Activated T-cell treated with anti-CD3 and anti-CD28 coated beads, Interleukin-2, amount 50 U/mL, for 72 hours (primary cell): ENCODE data around the gene WNK1. TPM values are rescaled to one million over a fixed set of nuclear protein-coding genes. Genes with fewer than 3 reads are reported as not detected.

Source experiments
- ATAC-seq, 2 donors: fragments of 150-1000 bp; cut with Tn5 transposase; replicated peaks in 1 of 2; 2 replicates each; pipeline ENCODE4 v1.10.0; 2021; ENCODE audit warnings: moderate library complexity in 2 of 2, mild to moderate bottlenecking in 1 of 2
- DNase-seq, 2 donors: peaks; one replicate each; pipeline ENCODE4 v3.0.0; 2021 to 2022; ENCODE audit warnings: mixed read lengths in 1 of 2
- H3K27ac Mint-ChIP-seq: one replicate; pipeline ENCODE4 v1.8.0; 2022; ENCODE audit warnings: mild to moderate bottlenecking, moderate library complexity, mixed read lengths
- H3K27me3 Mint-ChIP-seq: one replicate; pipeline ENCODE4 v1.8.0; 2022; ENCODE audit warnings: low read depth, mixed read lengths
- H3K36me3 Mint-ChIP-seq, 2 donors: one replicate each; pipeline ENCODE4 v1.8.0; 2022; ENCODE audit warnings: mixed read lengths in 2 of 2, mild to moderate bottlenecking in 1 of 2; ENCODE audit not compliant: insufficient read depth in 2 of 2
- H3K4me1 Mint-ChIP-seq: one replicate; pipeline ENCODE4 v1.8.0; 2022; ENCODE audit warnings: low read depth, mixed read lengths
- H3K4me3 Mint-ChIP-seq, 2 donors: one replicate each; pipeline ENCODE4 v1.8.0; 2022; ENCODE audit warnings: mild to moderate bottlenecking in 2 of 2, mixed read lengths in 2 of 2, moderate library complexity in 2 of 2
- H3K9me3 Mint-ChIP-seq, 2 donors: one replicate each; pipeline ENCODE4 v1.8.0; 2022; ENCODE audit warnings: mixed read lengths in 2 of 2
- total RNA-seq, 2 donors: library from RNA; stranded (reverse); gene quantifications; one replicate each; pipeline ENCODE4 v1.2.3, GENCODE V29; 2022

The WNK1 gene
- total RNA-seq, 2 donors from 2014 or later: 177 to 213 TPM

DNA sequence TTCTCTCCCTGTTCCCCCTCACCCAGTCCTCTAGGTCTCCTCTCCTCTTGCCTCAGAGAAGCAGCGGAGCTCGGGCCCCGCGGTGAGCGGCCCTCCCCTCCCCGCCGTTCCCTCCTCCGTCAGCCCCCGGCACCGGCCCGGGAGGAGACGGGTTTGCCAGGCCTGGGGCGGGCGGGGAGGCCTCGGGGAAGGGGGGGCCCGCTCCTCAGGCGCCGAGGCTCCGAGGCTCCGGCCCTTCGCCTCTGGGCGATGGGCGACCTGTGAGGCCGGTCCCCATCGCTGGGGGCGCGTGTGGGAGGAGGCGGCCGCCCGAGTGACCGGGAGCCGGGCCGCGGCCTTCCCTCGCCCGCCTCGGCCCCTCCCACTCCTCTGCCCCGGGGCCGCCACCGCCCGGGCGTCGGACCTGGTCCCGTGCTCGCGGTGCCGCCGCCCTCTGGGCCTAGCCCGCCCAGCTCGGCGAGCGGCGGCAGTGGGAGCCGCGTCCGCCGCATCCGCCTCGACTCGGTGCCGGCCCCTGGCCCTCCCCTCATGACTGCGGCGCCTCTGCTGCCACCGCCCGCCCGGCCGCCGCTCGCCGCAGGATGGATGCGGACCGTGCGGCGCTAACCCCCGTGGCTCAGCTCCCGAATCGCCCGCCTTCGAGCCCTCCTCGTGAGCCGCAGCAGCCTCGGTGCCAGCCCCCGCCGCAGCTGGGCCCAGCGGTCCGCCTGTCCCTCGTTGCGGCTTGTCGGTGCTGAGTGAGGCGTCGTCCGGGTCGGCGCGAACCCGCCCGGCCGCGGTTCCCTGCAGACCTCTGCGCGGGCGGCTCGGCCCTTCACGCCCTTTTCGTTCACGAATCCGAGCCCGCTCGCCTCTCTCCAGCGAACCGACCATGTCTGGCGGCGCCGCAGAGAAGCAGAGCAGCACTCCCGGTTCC is 574 bp downstream of the WNK1 start:
- DNase-seq (peak; percentile 55 to 75), ATAC-seq (peak; percentile 32 to 46)
- Mint-ChIP-seq H3K4me3 (peak overlapping the region; percentile 98 to 99), H3K27me3 (no peaks in the 10 kb centered on the region), H3K36me3 (peaks cover 11 to 13% of the 10 kb centered on the region in 2 donors), H3K9me3 (no peaks in the 10 kb centered on the region), H3K27ac (peak overlapping the region; percentile 96), H3K4me1 (peaks cover 42% of the 10 kb centered on the region)

DNA sequence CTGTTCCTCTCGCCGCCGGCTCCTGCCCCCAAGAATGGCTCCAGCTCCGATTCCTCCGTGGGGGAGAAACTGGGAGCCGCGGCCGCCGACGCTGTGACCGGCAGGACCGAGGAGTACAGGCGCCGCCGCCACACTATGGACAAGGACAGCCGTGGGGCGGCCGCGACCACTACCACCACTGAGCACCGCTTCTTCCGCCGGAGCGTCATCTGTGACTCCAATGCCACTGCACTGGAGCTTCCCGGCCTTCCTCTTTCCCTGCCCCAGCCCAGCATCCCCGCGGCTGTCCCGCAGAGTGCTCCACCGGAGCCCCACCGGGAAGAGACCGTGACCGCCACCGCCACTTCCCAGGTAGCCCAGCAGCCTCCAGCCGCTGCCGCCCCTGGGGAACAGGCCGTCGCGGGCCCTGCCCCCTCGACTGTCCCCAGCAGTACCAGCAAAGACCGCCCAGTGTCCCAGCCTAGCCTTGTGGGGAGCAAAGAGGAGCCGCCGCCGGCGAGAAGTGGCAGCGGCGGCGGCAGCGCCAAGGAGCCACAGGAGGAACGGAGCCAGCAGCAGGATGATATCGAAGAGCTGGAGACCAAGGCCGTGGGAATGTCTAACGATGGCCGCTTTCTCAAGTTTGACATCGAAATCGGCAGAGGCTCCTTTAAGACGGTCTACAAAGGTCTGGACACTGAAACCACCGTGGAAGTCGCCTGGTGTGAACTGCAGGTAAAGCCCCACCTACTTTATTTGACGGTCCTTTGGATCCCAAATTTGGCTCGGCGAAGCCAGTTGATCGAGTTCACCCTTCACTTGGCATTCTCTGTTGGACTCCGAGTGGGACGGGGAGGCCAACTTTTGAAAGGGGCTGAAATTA is 1.5 kb downstream of the WNK1 start:
- Mint-ChIP-seq H3K4me3 (peak overlapping the region; percentile 98 to 99), H3K36me3 (peaks cover 13 to 15% of the 10 kb centered on the region in 2 donors)
- peak; percentile 68 to 69 for DNase-seq

DNA sequence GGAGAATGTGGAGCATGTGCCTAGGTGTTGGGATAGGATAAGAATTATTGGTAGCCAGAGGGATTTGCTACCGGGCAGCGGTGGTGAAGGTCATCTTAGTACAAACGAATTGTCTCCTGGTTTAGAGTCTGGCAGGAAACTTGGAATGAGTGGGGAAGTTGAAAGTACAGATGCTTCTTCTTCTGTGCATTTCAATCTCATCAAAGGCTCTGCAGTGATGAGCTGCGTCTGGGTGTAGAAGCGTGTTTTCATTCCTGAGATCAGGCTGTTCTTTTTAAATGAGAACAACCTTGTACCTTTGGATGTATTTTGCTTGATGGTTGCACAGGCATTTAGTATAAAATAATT is 2.1 kb downstream of the WNK1 start:
- peak overlapping the region; percentile 98 to 99 for H3K4me3 Mint-ChIP-seq
- no peaks in the 10 kb centered on the region for H3K9me3 Mint-ChIP-seq
- ATAC-seq (no peak), DNase-seq (no peak)
- H3K4me1 Mint-ChIP-seq: peaks cover 51% of the 10 kb centered on the region
- H3K27me3 Mint-ChIP-seq: no peaks in the 10 kb centered on the region
- H3K27ac Mint-ChIP-seq: peak overlapping the region; percentile 96
- H3K36me3 Mint-ChIP-seq: peaks cover 13 to 15% of the 10 kb centered on the region in 2 donors

More for the DNA sequence above, 1.5 kb downstream of the WNK1 start:
- Mint-ChIP-seq H3K4me1 (peaks cover 49% of the 10 kb centered on the region), H3K27me3 (no peaks in the 10 kb centered on the region), H3K9me3 (no peaks in the 10 kb centered on the region), H3K27ac (peak overlapping the region; percentile 96)
- ATAC-seq: peak; percentile 23 to 27

DNA sequence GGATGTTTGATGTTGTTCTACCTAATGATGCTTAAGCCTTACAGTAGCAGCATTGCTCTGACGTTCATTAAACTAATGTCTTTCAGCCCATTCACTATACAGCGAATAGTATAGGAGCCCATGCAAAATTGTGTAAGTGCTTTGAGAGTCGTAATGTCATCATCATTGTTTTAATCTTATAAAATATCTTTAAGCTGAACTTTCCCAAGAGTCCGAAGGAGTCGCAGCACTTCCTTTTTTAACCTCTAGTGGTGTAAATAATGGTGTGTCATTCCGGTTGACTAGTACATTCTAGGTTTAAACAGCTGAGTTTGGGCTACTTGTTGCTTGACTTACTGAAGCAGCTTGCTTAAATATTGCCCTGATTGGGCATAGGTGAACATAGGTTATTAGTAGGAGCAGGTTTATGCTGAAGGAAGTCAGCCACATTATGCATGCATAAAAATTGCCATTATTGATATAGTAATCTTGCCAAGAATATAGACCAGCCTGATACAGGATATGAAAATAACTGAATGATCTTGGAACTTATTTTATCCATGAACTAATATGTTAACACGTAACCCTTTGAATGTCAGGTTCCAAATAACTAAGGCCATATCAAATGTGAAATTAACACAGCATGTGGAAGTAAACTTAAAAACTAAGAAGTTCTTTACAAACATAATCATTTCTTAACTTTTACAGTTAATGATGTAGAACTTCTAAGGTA is 2.6 kb downstream of the WNK1 start:
- H3K9me3 Mint-ChIP-seq: no peaks in the 10 kb centered on the region
- DNase-seq (peak; percentile 17 to 31), ATAC-seq (peak in 1 of 2 donors; percentile 6)
- peak overlapping the region; percentile 98 to 99 for H3K4me3 Mint-ChIP-seq
- no peaks in the 10 kb centered on the region for H3K27me3 Mint-ChIP-seq
- peak overlapping the region; percentile 96 for H3K27ac Mint-ChIP-seq
- peaks cover 13 to 15% of the 10 kb centered on the region in 2 donors for H3K36me3 Mint-ChIP-seq
- peaks cover 51% of the 10 kb centered on the region for H3K4me1 Mint-ChIP-seq

DNA sequence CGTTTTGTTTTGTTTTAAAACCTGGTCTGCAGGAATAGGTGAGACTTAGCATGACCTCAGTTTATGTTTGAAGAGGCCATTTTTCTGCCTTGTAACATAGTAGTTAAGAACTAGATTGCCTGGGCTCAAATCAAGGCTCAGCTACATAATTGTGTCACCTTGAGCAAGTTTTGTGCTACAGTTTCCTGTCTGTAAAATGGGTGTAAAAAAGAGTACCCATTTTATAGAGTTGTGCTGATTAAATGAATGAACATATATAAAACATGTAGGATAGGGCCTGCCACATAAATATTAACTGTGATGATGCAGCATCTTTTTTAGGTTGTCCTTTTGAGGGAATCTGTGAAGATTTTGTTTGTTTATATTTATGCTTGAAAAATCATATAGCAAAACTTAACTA is 7.2 kb downstream of the WNK1 start:
- Mint-ChIP-seq H3K4me3 (peak overlapping the region; percentile 55 to 99), H3K27ac (peak overlapping the region; percentile 77), H3K9me3 (no peaks in the 10 kb centered on the region), H3K4me1 (peaks cover 83% of the 10 kb centered on the region), H3K27me3 (no peaks in the 10 kb centered on the region), H3K36me3 (peaks cover 11 to 21% of the 10 kb centered on the region in 2 donors)
- no peak for DNase-seq
- ATAC-seq: no peak

DNA sequence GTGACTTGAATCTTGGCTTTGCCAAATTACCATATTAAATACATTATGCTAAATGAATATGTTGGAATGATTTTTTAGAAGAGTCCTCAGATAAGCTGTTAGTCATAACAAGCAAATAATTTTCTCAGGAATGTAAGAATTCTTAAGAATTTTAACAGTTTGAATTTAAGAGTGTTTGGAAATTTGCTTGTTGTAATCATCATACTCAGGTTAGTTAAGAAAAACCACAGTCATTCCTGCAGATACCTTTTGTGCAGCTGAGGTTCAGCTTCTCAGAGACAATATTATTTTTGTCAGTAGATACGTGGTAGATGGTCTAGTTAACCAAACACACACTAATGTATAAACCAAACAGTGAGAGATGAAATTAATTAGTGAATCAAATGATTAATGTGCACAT is 8.9 kb downstream of the WNK1 start:
- Mint-ChIP-seq H3K36me3 (peaks cover 6 to 18% of the 10 kb centered on the region in 2 donors), H3K9me3 (no peaks in the 10 kb centered on the region), H3K27me3 (no peaks in the 10 kb centered on the region), H3K4me3 (peak overlapping the region; percentile 50 to 71), H3K4me1 (peaks cover 79% of the 10 kb centered on the region), H3K27ac (peak overlapping the region; percentile 93)
- no peak for ATAC-seq
- DNase-seq: no peak

DNA sequence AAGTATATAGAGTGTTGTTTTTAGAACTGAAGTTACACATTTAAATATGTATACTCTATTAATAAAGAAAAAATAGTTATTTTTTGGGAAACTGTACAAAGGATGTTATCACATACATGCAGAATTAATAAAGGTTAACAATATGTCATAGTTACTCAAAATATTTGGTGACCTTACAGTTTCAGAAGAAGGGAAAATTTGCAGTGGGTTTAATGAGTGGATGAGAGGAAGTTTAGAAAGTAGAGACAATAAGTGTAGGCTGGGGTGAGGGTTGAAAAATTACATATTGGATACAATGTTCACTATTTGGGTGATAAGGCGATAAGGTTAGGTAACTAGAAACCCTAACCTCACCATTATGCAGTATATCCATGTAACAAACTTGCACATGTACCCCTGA is 13.5 kb downstream of the WNK1 start:
- peaks cover 69% of the 10 kb centered on the region for H3K4me1 Mint-ChIP-seq
- H3K4me3 Mint-ChIP-seq: no peak overlapping the region
- H3K27ac Mint-ChIP-seq: no peak overlapping the region

DNA sequence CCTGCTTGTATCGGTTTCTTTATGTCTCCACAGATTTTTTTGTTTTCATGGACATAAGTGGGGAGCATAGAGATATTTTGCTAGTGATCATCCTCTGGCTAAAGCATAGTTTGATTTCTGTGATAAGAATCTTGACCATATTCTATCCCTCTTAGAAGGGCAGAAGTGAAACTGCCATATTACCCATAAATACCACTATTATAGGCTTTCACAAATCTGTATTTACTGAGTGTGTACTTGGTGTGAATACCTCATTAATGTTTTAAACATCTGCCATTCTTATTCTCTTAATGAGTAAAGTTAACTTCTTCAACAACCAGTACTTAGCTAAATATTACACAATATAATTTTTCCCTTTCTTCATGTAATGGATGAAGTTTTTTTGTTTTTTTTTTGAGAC is 16.1 kb downstream of the WNK1 start:
- peak overlapping the region; percentile 84 for H3K27ac Mint-ChIP-seq
- H3K4me1 Mint-ChIP-seq: peaks cover 72% of the 10 kb centered on the region
- no peaks in the 10 kb centered on the region for H3K27me3 Mint-ChIP-seq
- ATAC-seq (no peak), DNase-seq (no peak)
- no peaks in the 10 kb centered on the region for H3K9me3 Mint-ChIP-seq
- peaks cover 2 to 5% of the 10 kb centered on the region in 2 donors for H3K36me3 Mint-ChIP-seq
- peak overlapping the region in 1 of 2 donors; percentile 25 for H3K4me3 Mint-ChIP-seq

More for the DNA sequence above, 13.5 kb downstream of the WNK1 start:
- no peak for ATAC-seq
- Mint-ChIP-seq H3K36me3 (peaks cover 6 to 17% of the 10 kb centered on the region in 2 donors), H3K9me3 (no peaks in the 10 kb centered on the region), H3K27me3 (no peaks in the 10 kb centered on the region)
- no peak for DNase-seq

DNA sequence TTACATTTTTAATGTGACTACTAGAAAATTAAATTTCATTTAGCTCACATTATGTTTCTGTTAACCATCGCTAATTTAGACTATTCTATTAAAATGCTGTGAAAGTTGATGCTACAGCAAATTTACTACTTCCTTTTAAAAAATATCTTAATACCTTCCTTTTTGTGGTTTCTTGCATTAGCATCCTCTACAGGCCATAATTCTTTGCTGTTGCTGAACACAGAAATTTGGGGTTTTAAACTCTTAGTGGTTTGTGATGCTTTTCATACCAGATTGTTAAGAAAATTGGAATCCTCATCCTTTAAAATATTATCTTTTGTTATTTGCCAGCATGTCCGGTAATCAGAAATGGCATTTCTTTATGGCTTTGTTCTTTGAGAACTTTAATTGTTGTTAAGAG is 18.1 kb downstream of the WNK1 start:
- ATAC-seq: no peak
- H3K27me3 Mint-ChIP-seq: no peaks in the 10 kb centered on the region
- H3K9me3 Mint-ChIP-seq: no peaks in the 10 kb centered on the region
- H3K4me1 Mint-ChIP-seq: peaks cover 76% of the 10 kb centered on the region
- H3K4me3 Mint-ChIP-seq: no peak overlapping the region
- H3K27ac Mint-ChIP-seq: no peak overlapping the region
- no peak for DNase-seq
- H3K36me3 Mint-ChIP-seq: peaks cover 0 to 3% of the 10 kb centered on the region in 2 donors

DNA sequence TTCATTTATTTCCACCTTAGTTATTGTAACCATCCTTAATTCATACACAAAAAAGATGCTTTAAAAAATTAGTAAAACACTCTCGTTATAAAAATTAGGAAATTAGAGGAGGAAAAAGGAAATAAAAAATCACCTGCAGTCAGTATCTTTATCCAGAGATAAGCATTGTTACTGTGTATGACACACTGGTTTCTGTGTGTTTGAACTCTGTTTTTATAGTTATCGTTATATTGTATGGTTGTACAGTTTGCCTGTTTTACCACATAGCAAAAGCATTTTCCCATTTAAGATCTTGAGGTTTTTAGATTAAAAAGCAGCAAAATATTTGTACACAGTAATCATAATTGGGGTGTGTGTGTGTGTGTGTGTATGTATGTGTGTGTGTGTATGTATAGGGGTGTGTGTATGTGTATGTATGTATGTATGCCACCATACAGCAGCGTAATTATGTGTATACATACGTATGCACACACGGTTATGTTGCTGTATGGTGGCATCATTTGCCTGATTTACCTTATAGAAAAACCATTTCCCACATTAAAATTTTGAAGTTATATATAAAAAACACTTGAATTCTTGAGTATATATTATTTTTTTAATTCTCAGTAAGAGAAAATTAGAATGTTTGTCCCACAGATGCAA is 19.8 kb downstream of the WNK1 start:
- Mint-ChIP-seq H3K27ac (peak overlapping the region; percentile 55), H3K36me3 (peaks cover 0 to 3% of the 10 kb centered on the region in 2 donors), H3K4me1 (peaks cover 83% of the 10 kb centered on the region), H3K9me3 (no peaks in the 10 kb centered on the region), H3K27me3 (no peaks in the 10 kb centered on the region), H3K4me3 (peak overlapping the region in 1 of 2 donors; percentile 40)
- no peak for ATAC-seq
- DNase-seq: no peak

DNA sequence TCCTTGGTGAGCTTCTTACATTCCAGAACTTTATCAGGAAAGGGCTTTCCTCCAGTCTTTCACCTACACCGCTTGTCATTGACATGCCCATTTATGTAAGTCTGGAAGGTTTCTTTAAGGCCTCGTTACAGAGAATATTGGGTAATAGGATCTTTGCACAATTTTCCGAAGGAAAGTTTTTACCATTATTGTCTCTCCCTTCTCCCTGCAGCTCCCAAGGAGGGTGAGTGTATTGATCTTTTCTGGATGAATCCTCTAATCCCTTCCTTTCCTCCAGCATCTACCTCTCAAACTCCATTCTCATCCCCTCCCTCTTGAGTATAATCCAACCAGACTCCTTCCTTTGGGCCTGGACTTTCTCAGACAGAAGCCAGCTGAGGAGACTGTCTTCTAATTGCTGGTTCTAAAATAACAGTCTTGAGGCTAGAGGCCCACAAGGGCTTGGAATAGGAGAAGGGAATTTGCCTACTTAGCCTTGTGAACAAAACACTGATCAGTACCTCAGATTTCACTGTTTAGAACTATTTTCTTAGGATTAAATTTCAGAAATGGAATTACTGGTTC is 21.8 kb downstream of the WNK1 start:
- Mint-ChIP-seq H3K27me3 (no peaks in the 10 kb centered on the region), H3K4me1 (peaks cover 89% of the 10 kb centered on the region), H3K4me3 (no peak overlapping the region), H3K36me3 (peaks cover 0 to 5% of the 10 kb centered on the region in 2 donors), H3K9me3 (no peaks in the 10 kb centered on the region), H3K27ac (peak overlapping the region; percentile 8)
- DNase-seq (no peak), ATAC-seq (no peak)
